ENCODE measurements around the gene ICAM2.

Gene ICAM2

GRCh38 chr17:64020056-64020766, at the start of gene ICAM2:
Gene ICAM2 (minus strand): TSS chr17:64020633. CDS start chr17:64006691, 13,942 bp downstream.
- peak; percentile 64 to 70 for ATAC-seq

GRCh38 chr17:64070213-64070612, 49.8 kb upstream of the ICAM2 start:
- ATAC-seq, result no peak

- no peak for ATAC-seq
Measured at GRCh38 chr17:64069143-64069542, 48.7 kb upstream of the ICAM2 start.

- ATAC-seq, result peak in 1 of 2 donors; percentile 30
Measured at GRCh38 chr17:64067657-64068056, 47.2 kb upstream of the ICAM2 start.

GRCh38 chr17:64066716-64067115, 46.3 kb upstream of the ICAM2 start:
- peak in 1 of 2 donors; percentile 73 for ATAC-seq

- no peak for ATAC-seq
Measured at GRCh38 chr17:64065161-64065560, 44.7 kb upstream of the ICAM2 start.

- ATAC-seq, result no peak
Measured at GRCh38 chr17:64064331-64064730, 43.9 kb upstream of the ICAM2 start.

GRCh38 chr17:64063766-64064224, 43.4 kb upstream of the ICAM2 start:
- peak; percentile 33 to 40 for ATAC-seq

GRCh38 chr17:64063088-64063487, 42.7 kb upstream of the ICAM2 start:
- ATAC-seq, result no peak

GRCh38 chr17:64061178-64061898, 40.9 kb upstream of the ICAM2 start:
- peak; percentile 75 to 76 for ATAC-seq

GRCh38 chr17:64060331-64060730, 39.9 kb upstream of the ICAM2 start:
- no peak for ATAC-seq

GRCh38 chr17:64059756-64060155, 39.3 kb upstream of the ICAM2 start:
- no peak for ATAC-seq

- ATAC-seq, result no peak
Measured at GRCh38 chr17:64058621-64059020, 38.2 kb upstream of the ICAM2 start.

- no peak for ATAC-seq
Measured at GRCh38 chr17:64057701-64058263, 37.3 kb upstream of the ICAM2 start.

- peak in 1 of 2 donors; percentile 15 for ATAC-seq
Measured at GRCh38 chr17:64056269-64057005, 36.0 kb upstream of the ICAM2 start.

- ATAC-seq, result no peak
Measured at GRCh38 chr17:64055183-64056142, 35.0 kb upstream of the ICAM2 start.

- ATAC-seq, result no peak
Measured at GRCh38 chr17:64054304-64054703, 33.9 kb upstream of the ICAM2 start.

- no peak for ATAC-seq
Measured at GRCh38 chr17:64053101-64053500, 32.7 kb upstream of the ICAM2 start.

GRCh38 chr17:64051153-64051552, 30.7 kb upstream of the ICAM2 start:
- ATAC-seq, result peak; percentile 97 to 100

- ATAC-seq, result no peak
Measured at GRCh38 chr17:64048805-64049204, 28.4 kb upstream of the ICAM2 start.

- ATAC-seq, result no peak
Measured at GRCh38 chr17:64045176-64045575, 24.7 kb upstream of the ICAM2 start.

Data from activated CD4-positive, CD25-positive, alpha-beta regulatory T cell treated with anti-CD3 and anti-CD28 coated beads, Interleukin-2, amount 50 U/mL, for 24 hours (primary cell).